Loucy (cell line): Measurements from ENCODE around the gene ABTB2.

Source experiments
- H2AFZ ChIP-seq: fragments of 200-600 bp; sonication (generic); 2 replicates; pipeline ENCODE4 v1.6.0; 2016; ENCODE audit warnings: antibody characterized with exemption, mild to moderate bottlenecking, low read length, moderate library complexity
- H3F3A ChIP-seq: fragments of 200-600 bp; 2 replicates; pipeline ENCODE4 v1.6.0; 2016; ENCODE audit warnings: antibody characterized with exemption, low read depth, mild to moderate bottlenecking
- H3K27me3 ChIP-seq: fragments of 200-600 bp; sonication (generic); 2 replicates; pipeline ENCODE4 v1.6.1; 2014; ENCODE audit warnings: low read length, mild to moderate bottlenecking; ENCODE audit not compliant: insufficient read depth, poor library complexity, severe bottlenecking
- H3K36me3 ChIP-seq: fragments of 200-600 bp; sonication (generic); 2 replicates; pipeline ENCODE4 v1.6.1; 2016; ENCODE audit warnings: low read length; ENCODE audit not compliant: insufficient read depth
- H3K4me1 ChIP-seq: fragments of 200-600 bp; sonication (generic); 2 replicates; pipeline ENCODE4 v1.5.1; 2014; ENCODE audit warnings: low read length, mild to moderate bottlenecking; ENCODE audit not compliant: insufficient read depth, poor library complexity, severe bottlenecking
- H3K4me2 ChIP-seq: fragments of 200-600 bp; sonication (generic); 2 replicates; pipeline ENCODE4 v1.6.0; 2014; ENCODE audit warnings: antibody characterized with exemption, low read length, low read depth, mild to moderate bottlenecking; ENCODE audit not compliant: poor library complexity, severe bottlenecking
- H3K4me3 ChIP-seq: fragments of 200-600 bp; sonication (generic); 2 replicates; pipeline ENCODE4 v1.5.1; 2014; ENCODE audit warnings: low read length, mild to moderate bottlenecking, mixed read lengths; ENCODE audit not compliant: poor library complexity, severe bottlenecking
- H3K79me2 ChIP-seq: fragments of 200-600 bp; sonication (generic); 2 replicates; pipeline ENCODE4 v1.6.1; 2014; ENCODE audit warnings: low read length; ENCODE audit not compliant: insufficient read depth
- H3K9ac ChIP-seq: fragments of 200-600 bp; sonication (generic); 2 replicates; pipeline ENCODE4 v1.6.0; 2014; ENCODE audit warnings: mild to moderate bottlenecking, low read depth, low read length, moderate library complexity; ENCODE audit not compliant: poor library complexity, severe bottlenecking
- H3K9me2 ChIP-seq: fragments of 200-600 bp; sonication (generic); replicated peaks from 2 replicates; pipeline ENCODE4 v1.6.1; 2016; ENCODE audit warnings: low read depth, low read length, mixed read lengths
- H3K9me3 ChIP-seq: fragments of 200-600 bp; sonication (generic); 2 replicates; pipeline ENCODE4 v1.6.1; 2014; ENCODE audit warnings: mild to moderate bottlenecking, antibody characterized with exemption, low read length, low read depth; ENCODE audit not compliant: insufficient read depth
- H4K20me1 ChIP-seq: fragments of 200-600 bp; sonication (generic); 2 replicates; pipeline ENCODE4 v1.6.0; 2014; ENCODE audit warnings: antibody characterized with exemption, low read length, mild to moderate bottlenecking; ENCODE audit not compliant: insufficient read depth, poor library complexity, severe bottlenecking
- CTCF ChIP-seq: fragments of 200-600 bp; sonication (generic); conservative IDR thresholded peaks from 2 replicates; pipeline ENCODE4 v1.5.1; 2014; ENCODE audit warnings: mild to moderate bottlenecking, antibody characterized with exemption, low read length
- EZH2phosphoT487 ChIP-seq: fragments of 200-600 bp; IDR thresholded peaks from 2 replicates; pipeline ENCODE4 v1.6.1; 2018; ENCODE audit warnings: antibody characterized with exemption, mild to moderate bottlenecking, moderate library complexity, borderline replicate concordance

Gene ABTB2

GRCh38 chr11:34327804-34328631, 29.8 kb downstream of the ABTB2 start:
- Histone ChIP-seq H3K9me2 (no peaks in the 10 kb centered on the region), H3K4me3 (no peak overlapping the region), H4K20me1 (no peaks in the 10 kb centered on the region), H3K9ac (no peak overlapping the region), H3K79me2 (no peaks in the 10 kb centered on the region), H2AFZ (no peak overlapping the region), H3K27me3 (no peaks in the 10 kb centered on the region), H3K9me3 (no peaks in the 10 kb centered on the region), H3F3A (no peaks in the 10 kb centered on the region), H3K4me2 (no peak overlapping the region), H3K4me1 (peaks cover 17% of the 10 kb centered on the region), H3K36me3 (no peaks in the 10 kb centered on the region)
- TF ChIP-seq EZH2phosphoT487 = no peak
- TF ChIP-seq CTCF = no peak

GRCh38 chr11:34324466-34324865, 33.3 kb downstream of the ABTB2 start:
- TF ChIP-seq CTCF = no peak
- TF ChIP-seq EZH2phosphoT487 = no peak
- Histone ChIP-seq H3K4me3 (no peak overlapping the region), H3K9ac (no peak overlapping the region), H3K36me3 (no peaks in the 10 kb centered on the region), H3F3A (no peaks in the 10 kb centered on the region), H3K79me2 (no peaks in the 10 kb centered on the region), H2AFZ (no peak overlapping the region), H3K4me2 (no peak overlapping the region), H3K9me3 (no peaks in the 10 kb centered on the region), H4K20me1 (no peaks in the 10 kb centered on the region), H3K4me1 (no peaks in the 10 kb centered on the region), H3K27me3 (no peaks in the 10 kb centered on the region), H3K9me2 (no peaks in the 10 kb centered on the region)

GRCh38 chr11:34323601-34324000, 34.2 kb downstream of the ABTB2 start:
- no peaks in the 10 kb centered on the region for H3K36me3 ChIP-seq
- TF ChIP-seq EZH2phosphoT487 (no peak), CTCF (no peak)
- H3K9ac ChIP-seq = no peak overlapping the region
- peaks cover 3% of the 10 kb centered on the region for H3K4me1 ChIP-seq
- no peak overlapping the region for H2AFZ ChIP-seq
- no peaks in the 10 kb centered on the region for H3K9me3 ChIP-seq
- no peak overlapping the region for H3K4me2 ChIP-seq
- H4K20me1 ChIP-seq = no peaks in the 10 kb centered on the region
- H3K27me3 ChIP-seq = no peaks in the 10 kb centered on the region
- H3K9me2 ChIP-seq = no peaks in the 10 kb centered on the region
- H3F3A ChIP-seq = no peaks in the 10 kb centered on the region
- H3K79me2 ChIP-seq = no peaks in the 10 kb centered on the region
- H3K4me3 ChIP-seq = no peak overlapping the region
